Left ventricle myocardium superior (tissue), 1 donor: Measurements from ENCODE around the gene SCML1. TPM values are rescaled to one million over a fixed set of nuclear protein-coding genes. Genes with fewer than 3 reads are reported as not detected.
"Not testable (repeated sequence)": the region's sequence is repeated elsewhere in the genome, so short reads cannot be mapped to it uniquely, and the experiment has no call there.

ENCODE experiments used
- ATAC-seq: fragments of 200-7000 bp; cut with Tn5 transposase; one replicate; pipeline ENCODE4 v1.9.1; 2020; ENCODE audit warnings: mild to moderate bottlenecking, moderate library complexity
- DNase-seq: peaks from one replicate; pipeline ENCODE4 v3.0.0-alpha.2; 2020
- intact Hi-C: fragments of 100-400 bp; cut with micrococcal nuclease; formaldehyde crosslinking; loops from one replicate; pipeline ENCODE4 v1.11.0; 2022
- total RNA-seq: library from RNA; stranded (reverse); fragmentation: NEBNext Ultra II Directional; extraction: Animal tissue kit (Norgen Biotek cat#: 25700); gene quantifications from one replicate; pipeline ENCODE4 v1.2.1, GENCODE V29; 2021
- donor health status: DM: no; HTN: yes; CAD: no; lungs with severe emphysema.

SCML1 gene
- total RNA-seq, 1 donor from 2014 or later, result 5.8 TPM

DNA sequence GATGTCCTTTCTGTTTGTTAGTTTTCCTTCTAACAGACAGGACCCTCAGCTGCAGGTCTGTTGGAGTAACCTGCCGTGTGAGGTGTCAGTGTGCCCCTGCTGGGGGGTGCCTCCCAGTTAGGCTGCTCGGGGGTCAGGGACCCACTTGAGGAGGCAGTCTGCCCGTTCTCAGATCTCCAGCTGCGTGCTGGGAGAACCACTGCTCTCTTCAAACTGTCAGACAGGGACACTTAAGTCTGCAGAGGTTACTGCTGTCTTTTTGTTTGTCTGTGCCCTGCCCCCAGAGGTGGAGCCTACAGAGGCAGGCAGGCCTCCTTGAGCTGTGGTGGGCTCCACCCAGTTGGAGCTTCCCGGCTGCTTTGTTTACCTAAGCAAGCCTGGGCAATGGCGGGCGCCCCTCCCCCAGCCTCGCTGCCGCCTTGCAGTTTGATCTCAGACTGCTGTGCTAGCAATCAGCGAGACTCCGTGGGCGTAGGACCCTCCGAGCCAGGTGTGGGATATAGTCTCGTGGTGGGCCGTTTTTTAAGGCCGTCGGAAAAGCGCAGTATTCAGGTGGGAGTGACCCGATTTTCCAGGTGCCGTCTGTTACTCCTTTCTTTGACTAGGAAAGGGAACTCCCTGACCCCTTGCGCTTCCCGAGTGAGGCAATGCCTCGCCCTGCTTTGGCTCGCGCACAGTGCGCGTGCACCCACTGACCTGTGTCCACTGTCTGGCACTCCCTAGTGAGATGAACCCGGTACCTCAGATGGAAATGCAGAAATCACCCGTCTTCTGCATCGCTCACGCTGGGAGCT, 49.5 kb downstream of the SCML1 start:
- DNase-seq, intact Hi-C loops, ATAC-seq: not testable (repeated sequence)

DNA sequence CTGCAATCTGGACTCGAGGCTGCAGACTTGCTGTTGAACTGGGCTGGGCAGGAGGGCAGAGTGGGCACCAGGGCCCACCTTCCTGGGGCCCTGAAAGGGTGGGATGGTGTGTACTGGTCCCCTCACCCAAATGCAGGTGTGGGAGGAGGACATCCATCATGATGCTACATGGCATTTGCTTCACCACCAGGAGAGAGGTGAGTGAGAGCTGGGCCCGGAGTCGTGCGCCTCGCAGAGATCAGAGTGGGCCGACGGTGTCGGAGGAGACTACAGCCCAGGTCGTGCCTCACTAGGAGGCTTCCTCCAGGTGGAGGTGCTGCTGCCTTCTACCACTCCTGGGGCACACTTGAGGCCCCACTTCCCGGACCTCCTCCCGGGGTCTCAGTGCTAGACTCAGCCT, 50.3 kb downstream of the SCML1 start:
- intact Hi-C loops, result no loop called here
- no peak for ATAC-seq

DNA sequence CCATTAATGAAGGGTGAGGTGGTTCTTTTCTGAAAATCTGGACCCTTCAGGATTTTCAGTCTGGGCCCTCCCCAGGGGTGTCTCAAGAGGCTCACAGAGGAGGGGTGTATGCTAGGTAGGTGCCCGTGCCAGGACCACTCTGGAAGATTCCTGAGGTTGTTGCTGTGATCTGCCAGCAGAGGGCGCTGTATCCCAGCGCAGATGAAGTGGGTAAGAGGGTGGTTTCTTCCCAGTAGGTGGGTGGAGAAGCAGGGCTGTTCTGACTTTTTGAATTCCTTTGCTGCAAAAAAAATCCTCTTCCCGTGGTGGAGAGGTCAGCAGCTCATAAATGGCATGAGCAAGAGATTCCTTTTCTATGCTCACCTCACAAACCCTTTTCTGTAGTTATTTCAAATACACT, 51.1 kb downstream of the SCML1 start:
- DNase-seq (peak; percentile 44), ATAC-seq (peak; percentile 70)
- intact Hi-C loops, result no loop called here

More for the DNA sequence above, 50.3 kb downstream of the SCML1 start:
- DNase-seq, result no peak

DNA sequence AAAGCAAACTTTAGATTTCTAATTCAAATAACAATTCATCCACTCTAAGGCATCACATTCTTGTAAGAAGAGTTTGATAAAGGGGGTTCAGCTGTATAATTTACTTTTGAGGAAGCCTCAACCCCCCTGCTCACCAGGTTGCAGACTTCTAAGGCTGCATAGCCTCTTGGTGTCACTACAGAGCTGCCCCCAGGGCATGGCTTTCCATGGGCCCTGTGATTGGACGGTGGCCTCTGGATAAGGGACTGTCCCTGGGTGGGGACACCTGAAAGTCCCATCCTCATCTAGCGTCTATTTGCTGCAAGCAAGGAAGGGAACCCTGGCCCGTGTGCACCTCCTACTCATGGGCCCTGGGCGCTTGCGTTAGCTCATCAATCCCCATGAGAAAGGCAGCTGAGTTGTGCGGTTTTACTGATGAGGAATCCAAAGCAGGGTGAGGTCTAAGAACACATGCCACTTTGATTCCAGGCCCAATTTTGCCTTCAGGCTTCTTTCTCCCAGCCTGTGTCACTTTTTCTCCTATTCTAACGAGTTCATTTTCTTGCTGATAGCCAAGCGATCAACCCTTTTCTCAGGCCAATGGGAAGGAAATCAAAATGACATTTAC, 51.8 kb downstream of the SCML1 start:
- ATAC-seq (no peak), DNase-seq (no peak)
- intact Hi-C loops, result no loop called here

DNA sequence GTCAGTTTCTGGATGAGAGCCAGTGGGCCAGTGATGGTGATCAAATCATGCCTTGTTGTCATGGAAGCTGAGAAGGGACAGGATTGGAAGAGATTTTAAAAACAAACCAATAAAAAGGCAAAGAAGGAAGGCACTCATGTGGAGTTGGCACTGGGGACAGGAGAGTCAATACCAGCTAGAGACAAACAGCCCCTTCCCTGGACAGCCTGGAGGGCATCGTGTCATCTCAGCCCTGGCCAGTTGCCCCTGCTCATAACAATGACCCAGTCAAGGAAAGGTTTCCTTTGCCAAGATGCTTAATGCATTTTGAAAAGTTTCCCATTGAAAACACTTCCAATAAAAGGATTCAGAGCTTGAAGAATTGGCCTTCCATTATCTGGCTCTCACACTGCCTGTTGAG, 55.5 kb downstream of the SCML1 start:
- intact Hi-C loops, result no loop called here

DNA sequence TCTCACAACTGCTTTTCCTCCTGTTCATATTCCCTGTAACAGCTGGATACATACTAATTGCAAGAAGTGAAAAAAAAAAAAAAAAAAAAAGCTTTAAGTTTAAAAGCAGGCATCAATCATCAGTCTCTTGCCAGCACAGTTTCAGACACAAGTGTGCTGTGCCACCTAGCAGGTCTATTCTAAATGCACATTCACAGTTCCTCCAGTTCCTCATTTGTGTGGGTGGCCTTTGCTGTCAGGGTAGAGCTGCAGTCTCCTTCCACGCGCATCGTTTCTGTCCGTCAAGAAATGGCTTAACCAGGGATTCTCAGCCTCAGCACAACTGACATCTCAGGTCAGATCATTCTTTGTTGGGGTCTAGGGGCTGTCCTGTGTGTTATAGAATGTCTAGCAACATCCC, 61.6 kb downstream of the SCML1 start:
- intact Hi-C loops, result no loop called here
- DNase-seq, result no peak

More for the DNA sequence above, 55.5 kb downstream of the SCML1 start:
- ATAC-seq, result no peak
- no peak for DNase-seq

DNA sequence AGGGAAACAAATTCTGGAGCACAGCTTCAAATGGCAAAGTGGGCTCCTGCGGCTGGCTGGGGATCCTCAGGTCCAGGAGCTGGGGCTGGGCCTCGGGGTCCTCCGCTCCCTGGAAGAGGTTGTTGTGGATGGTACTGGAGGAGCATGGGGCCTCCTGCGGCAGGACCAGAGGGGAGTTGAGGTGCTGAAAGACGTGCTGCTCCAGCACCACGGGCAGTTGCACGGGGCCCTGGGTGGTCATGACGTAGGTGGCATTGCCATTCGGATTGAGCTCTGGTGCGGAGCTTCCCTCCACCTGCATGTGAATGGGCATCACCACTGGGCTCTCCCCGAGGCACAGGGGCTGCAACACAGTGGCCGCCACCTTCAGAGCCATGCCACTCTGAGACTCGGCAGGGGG, 64.1 kb downstream of the SCML1 start:
- no peak for ATAC-seq
- no peak for DNase-seq
- intact Hi-C loops, result no loop called here

More for the DNA sequence above, 61.6 kb downstream of the SCML1 start:
- ATAC-seq, result no peak

DNA sequence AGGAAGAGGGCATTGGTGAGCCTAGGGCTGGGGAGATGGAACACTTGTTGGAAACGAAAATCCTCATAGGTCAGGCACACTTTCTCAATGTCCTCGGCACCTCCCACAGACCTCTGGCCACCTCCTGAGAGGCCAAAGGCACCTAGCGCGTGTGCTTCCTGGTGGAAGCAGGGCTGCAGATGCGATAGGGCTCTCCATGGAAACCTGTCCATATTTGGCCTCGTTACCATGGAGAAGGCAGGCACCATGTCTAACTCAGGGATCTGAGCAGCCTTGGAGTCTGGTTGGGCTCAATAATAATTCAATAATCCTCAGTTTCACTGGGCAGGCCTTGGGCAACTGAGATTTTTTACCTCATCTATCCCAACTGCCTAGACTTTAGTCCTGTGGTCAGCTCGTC, 65.5 kb downstream of the SCML1 start:
- intact Hi-C loops, result no loop called here
- DNase-seq (no peak), ATAC-seq (no peak)

DNA sequence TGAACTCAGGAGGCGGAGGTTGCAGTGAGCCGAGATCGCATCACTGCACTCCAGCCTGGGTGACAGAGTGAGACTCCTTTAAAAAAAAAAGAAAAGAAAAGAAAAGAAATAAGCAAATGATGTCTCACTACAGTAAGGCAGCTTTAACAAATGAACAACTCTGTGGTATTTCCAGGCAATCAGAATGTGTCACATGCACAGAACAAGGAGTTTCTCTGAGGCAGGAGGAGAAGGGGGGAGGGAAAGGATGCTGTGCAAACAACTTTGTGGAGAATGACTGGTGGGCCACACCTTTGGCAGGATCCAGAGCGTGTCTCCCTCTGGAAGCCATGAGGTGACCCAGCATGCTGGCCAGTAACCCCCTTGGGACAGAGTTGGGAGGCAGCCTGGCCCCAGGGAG, 66.2 kb downstream of the SCML1 start:
- DNase-seq (no peak), ATAC-seq (no peak)

More for the DNA sequence above, 66.2 kb downstream of the SCML1 start:
- intact Hi-C loops, result no loop called here

Other genes starting within 250 kb of the SCML1 start
- gene RAI2, start 123.8 kb downstream of the SCML1 start, total RNA-seq, result 22.3 TPM